GM18508 (cell line): ENCODE data around the gene MDGA2.
"Not testable (repeated sequence)": the region's sequence is repeated elsewhere in the genome, so short reads cannot be mapped to it uniquely, and the experiment has no call there.

Experiments
- ATAC-seq: cut with Tn5 transposase; IDR thresholded peaks from one replicate; pipeline ENCODE4 v1.9.1; 2021; ENCODE audit warnings: moderate number of reproducible peaks; ENCODE audit not compliant: insufficient read depth, unreplicated experiment

Gene MDGA2

GRCh38 chr14:47012533-47013280 is 662.7 kb downstream of the MDGA2 start:
- ATAC-seq = no peak

DNA sequence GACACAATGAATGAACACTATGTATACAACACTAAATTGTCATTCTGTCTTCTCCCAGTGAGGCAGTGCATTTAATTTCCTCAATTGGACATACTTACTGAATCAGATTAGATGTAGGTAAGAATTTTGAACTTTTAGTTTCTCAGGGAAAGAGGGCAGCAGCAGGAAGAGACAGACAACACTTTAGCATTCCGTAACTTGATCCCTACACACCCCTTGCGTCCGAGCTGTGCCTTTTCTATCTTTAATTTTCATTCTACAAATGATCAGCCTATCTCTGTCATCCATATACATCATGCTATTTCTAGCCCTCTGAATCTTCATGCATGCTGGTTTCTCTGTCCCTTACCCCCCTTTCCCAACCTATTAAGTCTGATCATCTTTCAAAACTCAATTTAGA is 665.8 kb downstream of the MDGA2 start:
- ATAC-seq = no peak

DNA sequence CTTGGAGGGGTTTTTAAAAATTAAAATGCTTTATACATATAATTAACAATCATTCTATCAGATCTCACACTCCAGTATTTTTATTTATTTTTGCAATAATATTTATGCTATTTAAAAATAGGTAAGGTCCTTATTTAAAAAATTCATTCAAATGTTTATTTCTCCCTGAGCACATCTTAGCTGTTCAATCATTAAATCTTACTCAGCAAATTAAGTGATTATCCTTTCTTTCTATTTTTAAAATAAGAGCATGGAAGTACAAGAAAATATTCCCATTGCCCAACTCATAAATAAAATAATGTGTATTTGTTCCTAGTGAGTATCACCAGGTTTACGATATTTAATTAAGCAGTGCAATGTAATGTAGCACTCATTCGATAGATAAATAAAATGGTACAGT is 666.7 kb downstream of the MDGA2 start:
- ATAC-seq = no peak

GRCh38 chr14:46999661-47000060 is 675.7 kb downstream of the MDGA2 start:
- ATAC-seq = no peak

DNA sequence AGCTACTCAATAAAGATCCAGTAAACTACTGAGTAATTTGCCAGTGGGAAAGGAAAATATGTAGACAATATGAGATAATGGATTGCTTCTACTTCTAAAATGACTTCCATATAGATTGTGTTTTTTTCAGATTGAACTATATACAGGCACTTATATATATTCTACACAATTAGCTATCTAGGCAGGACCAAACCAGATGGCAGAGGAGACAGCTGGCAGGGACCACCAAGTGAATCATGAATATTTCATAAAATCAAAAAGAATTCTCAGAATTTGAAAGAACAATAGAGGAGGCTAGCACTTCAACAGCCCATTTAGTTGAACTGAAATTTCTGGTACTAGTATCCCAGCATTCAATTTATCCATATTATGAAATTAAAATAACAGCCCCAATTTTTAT is 685.8 kb downstream of the MDGA2 start:
- no peak for ATAC-seq

- no peak for ATAC-seq
These were observed 687.1 kb downstream of the MDGA2 start for GRCh38 chr14:46988312-46988711.

DNA sequence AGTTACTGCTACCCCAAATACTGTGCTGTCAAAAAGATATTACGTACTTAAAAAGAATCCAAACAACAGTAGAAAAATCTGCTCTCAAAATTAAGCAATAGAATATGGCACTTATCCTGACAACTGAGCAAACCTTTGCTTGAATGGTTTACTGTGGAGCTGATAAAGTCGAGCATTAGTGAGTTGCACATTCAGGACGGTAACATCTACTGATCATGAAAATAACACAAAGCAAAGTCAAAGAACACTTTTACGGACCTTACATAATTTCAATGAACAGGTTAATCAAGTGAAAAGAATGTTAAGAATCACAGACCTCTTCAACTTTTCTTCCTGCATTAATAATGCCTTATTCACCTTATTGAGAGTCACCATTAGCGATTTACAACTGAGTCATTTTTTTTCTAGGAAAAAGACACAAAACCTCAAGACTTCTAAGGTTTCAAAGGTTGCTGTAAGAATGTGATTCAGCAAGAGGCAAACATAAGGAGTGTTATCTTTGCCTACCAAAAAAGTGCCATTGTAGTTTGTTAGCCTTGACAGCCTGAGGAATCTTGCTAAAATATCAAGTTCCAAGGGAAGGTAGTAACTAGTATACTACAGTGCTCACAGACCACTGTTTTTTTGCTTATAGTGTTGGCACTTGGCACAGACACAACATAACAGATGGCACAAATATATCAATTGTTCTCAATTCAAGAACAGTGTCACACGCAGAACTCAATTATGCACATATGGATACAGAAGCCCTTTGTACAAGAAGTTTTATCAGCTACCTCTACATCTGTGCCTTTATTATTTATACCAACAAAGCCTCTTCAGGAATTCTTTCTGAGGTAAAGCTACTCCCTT is 689.6 kb downstream of the MDGA2 start:
- no peak for ATAC-seq

GRCh38 chr14:46973295-46973694 is 702.1 kb downstream of the MDGA2 start:
- no peak for ATAC-seq

DNA sequence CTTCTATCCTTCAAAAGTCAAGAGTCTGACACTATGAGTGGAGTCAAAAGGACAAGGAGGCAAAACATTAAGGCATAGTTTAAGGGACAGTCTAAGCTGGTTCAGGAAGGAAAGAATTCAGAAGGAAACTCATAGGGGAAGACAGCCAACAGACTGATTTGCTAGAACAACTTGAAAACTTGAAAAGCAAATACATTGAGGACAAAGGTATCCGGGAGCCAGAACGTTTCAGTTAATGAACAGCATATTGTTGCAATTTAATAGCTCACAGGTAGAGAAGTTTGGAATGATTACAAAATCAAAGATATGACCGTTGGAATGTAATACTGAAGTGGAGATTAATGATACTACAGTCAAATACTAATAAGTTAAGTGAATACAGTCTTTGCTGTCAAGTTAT is 711.0 kb downstream of the MDGA2 start:
- no peak for ATAC-seq

DNA sequence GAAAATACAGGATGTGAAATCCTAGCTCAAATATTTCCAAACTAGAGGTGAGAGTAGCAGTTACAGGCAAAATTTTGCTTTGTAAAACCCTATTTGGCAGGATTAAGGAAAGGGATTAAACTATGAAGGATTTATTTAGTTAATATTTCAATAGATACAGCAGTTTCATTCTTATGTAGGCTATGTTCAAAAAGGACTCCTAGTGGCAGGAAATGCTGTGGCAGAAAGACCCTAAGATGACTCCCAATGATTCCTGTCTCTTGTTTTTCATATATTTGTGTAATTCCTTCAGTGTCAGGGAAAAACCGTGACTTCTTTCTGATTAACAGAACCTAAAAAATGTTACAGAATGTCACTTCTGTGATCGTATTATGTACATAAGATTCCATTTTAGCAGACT is 724.3 kb downstream of the MDGA2 start:
- ATAC-seq = no peak

DNA sequence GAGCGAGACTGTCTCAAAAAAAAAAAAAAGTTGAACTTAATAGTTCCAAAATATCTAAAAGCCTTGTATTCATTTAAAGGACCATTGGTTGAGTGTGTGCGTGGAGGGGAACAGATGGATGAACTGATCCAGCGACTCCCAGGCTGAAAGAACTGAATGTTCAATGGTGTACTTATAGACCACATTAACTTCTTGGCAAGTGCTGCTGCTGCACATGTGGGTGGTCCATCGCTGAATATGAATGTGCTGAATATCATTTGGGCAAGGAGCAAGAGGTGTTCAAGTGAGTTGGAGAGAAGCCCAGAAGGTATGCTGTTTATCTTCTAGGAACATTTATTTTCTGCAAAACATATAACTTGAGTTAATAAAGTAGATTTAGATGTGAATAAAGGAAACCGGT is 734.8 kb downstream of the MDGA2 start:
- ATAC-seq = no peak

DNA sequence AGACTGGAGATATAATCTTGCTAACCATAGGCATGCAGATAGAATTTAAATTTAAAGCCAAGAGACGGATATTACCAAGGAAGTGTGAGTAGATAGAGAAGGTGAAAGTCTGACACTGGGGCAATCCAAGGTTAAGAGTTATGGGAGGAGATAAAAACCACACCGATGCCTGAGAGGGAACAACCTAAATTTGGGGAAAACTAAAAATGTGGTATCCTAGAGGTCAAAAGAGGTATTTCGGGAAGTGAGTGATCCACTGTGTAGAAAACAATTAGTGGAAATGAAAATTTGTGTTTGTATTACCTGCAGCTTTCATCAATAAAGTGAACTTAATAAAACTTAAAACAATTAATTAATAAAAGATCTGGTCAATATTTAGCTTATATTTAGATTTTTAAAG is 754.9 kb downstream of the MDGA2 start:
- no peak for ATAC-seq

- not testable (repeated sequence) for ATAC-seq
These were observed 759.9 kb downstream of the MDGA2 start for GRCh38 chr14:46915539-46915938.

- ATAC-seq = no peak
These were observed 772.6 kb downstream of the MDGA2 start for GRCh38 chr14:46902837-46903236.

DNA sequence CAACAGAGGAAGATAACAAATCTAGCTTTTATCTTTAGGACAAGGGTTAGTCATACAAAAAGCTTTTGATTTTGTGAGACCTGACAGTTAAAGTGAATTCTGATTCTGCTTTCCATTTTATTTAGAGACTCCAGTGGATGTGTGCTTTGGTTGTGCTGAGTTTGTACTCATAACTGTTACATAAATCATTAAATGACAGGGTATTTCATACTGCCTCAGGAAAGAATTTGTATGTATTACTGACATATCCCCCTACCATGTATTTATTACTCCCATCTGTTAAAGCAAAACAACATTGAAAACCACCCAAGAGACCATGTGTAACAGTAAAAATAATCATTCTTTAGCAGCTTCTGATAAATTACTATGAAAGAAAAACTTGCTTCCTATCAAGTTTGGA is 780.9 kb downstream of the MDGA2 start:
- ATAC-seq = no peak

GRCh38 chr14:46887144-46887543 is 788.3 kb downstream of the MDGA2 start:
- no peak for ATAC-seq

- no peak for ATAC-seq
These were observed 789.8 kb downstream of the MDGA2 start for GRCh38 chr14:46885566-46885965.

GRCh38 chr14:46861753-46862152 is 813.7 kb downstream of the MDGA2 start:
- ATAC-seq = no peak

DNA sequence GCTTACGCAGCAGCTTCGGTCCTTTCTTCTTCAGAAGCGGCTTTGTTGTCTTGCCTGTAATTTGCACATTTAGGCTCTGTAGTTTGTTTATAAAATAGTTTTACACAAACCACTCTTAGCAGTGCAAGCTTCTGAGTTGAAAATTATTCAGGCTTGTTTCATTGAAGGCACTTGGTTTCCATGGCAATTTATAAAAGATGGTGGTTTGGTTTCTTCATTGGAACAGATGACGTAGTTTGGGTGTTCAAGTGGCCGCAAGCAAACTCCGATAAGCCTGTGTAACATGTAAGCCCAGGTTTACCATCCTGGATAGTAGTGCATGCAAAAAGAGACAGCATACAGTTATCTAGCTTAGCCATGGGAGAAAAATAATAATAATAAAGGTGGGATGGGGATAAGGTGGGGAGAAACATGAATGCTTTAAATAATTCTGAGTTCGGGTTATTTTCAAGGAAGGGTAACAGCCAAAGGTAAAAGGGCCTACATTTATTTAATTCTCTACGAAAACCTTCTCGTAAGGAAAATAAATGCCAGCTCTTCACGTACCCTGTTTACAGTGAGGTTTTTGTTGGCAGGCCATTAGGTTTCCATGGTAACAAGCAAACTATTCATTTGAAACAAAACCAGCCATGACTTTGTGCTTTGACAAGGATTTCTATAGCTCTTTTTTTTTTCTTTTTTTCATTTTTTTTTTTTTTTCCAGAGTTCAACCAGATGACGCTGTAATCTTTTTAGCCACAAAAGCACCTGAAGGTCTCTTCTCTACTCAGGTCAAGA is 834.3 kb downstream of the MDGA2 start:
- no peak for ATAC-seq

GRCh38 chr14:46820291-46820690 is 855.1 kb downstream of the MDGA2 start:
- ATAC-seq = no peak

GRCh38 chr14:46819117-46819516 is 856.3 kb downstream of the MDGA2 start:
- ATAC-seq = no peak
